Measurements from ENCODE around the gene GFPT1.

The GFPT1 gene

DNA sequence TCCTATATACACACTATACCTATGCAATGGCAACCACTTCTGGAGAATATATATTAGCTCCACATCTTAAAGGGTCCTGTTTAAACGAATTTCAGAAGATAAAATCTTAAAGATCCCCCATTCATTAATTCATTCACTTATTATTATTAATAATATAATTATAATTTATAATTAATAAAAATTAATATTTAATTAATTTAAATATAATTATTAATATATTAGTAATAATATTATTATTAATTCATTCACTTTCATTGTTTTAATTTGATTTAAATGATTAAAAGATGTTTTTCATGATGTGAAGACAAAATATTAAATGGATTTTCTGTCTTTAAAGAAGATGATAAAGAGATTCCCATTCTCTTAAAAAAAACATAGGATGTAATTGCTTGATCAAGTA, 29.1 kb upstream of the GFPT1 start:
- Histone ChIP-seq H3K36me3 (ENCODE audit: insufficient read depth, low read length) (peaks cover 21% of the 10 kb centered on the region; the same call in 1 of the 2 replicates), H3K27ac (no peak overlapping the region), H3K4me3 (no peak overlapping the region), H3K9ac (ENCODE audit: insufficient read length) (no peak overlapping the region), H3K9me3 (ENCODE audit: low read depth, low read length) (no peaks in the 10 kb centered on the region)
- TF ChIP-seq EZH2 (IDR thresholded peaks at IDR 0.05), result no peak
- TF ChIP-seq FOXP2 (optimal IDR thresholded peaks at IDR 0.05; ENCODE audit: control extremely low read depth, extremely low read length, insufficient read depth), result no peak
- no peak for TF ChIP-seq POLR2AphosphoS5 (IDR thresholded peaks at IDR 0.05; ENCODE audit: borderline replicate concordance, low read depth, low read length)
- no peak for DNase-seq (ENCODE audit: low read depth, low spot score)

GRCh38 chr2:69411120-69411519, 24.1 kb upstream of the GFPT1 start:
- Histone ChIP-seq H3K4me3 (no peak overlapping the region), H3K9me3 (ENCODE audit: low read depth, low read length) (no peaks in the 10 kb centered on the region), H3K36me3 (ENCODE audit: insufficient read depth, low read length) (peaks cover 10% of the 10 kb centered on the region; the same call in 1 of the 2 replicates), H3K27ac (no peak overlapping the region), H3K9ac (ENCODE audit: insufficient read length) (no peak overlapping the region)
- TF ChIP-seq EZH2 (IDR thresholded peaks at IDR 0.05) (no peak), POLR2AphosphoS5 (IDR thresholded peaks at IDR 0.05; ENCODE audit: borderline replicate concordance, low read depth, low read length) (no peak), FOXP2 (optimal IDR thresholded peaks at IDR 0.05; ENCODE audit: control extremely low read depth, extremely low read length, insufficient read depth) (no peak)
- no peak for DNase-seq (ENCODE audit: low read depth, low spot score)

- H3K9ac ChIP-seq (ENCODE audit: insufficient read length), result no peak overlapping the region
- TF ChIP-seq EZH2 (IDR thresholded peaks at IDR 0.05) (no peak), POLR2AphosphoS5 (IDR thresholded peaks at IDR 0.05; ENCODE audit: borderline replicate concordance, low read depth, low read length) (no peak)
- peaks cover 32% of the 10 kb centered on the region for H3K36me3 ChIP-seq (ENCODE audit: insufficient read depth, low read length)
- H3K4me3 ChIP-seq, result no peak overlapping the region
- no peaks in the 10 kb centered on the region; the same call in 1 of the 2 replicates for H3K9me3 ChIP-seq (ENCODE audit: low read depth, low read length)
- H3K27ac ChIP-seq, result no peak overlapping the region
- DNase-seq (ENCODE audit: low read depth, low spot score), result no peak
Observed at GRCh38 chr2:69405306-69405705, 18.3 kb upstream of the GFPT1 start.

- TF ChIP-seq FOXP2 (optimal IDR thresholded peaks at IDR 0.05; ENCODE audit: control extremely low read depth, extremely low read length, insufficient read depth) (no peak), EZH2 (IDR thresholded peaks at IDR 0.05) (no peak), POLR2AphosphoS5 (IDR thresholded peaks at IDR 0.05; ENCODE audit: borderline replicate concordance, low read depth, low read length) (no peak)
- no peak overlapping the region for H3K27ac ChIP-seq
- no peak for DNase-seq (ENCODE audit: low read depth, low spot score)
- peaks cover 34% of the 10 kb centered on the region for H3K36me3 ChIP-seq (ENCODE audit: insufficient read depth, low read length)
- no peak overlapping the region for H3K4me3 ChIP-seq
- H3K9me3 ChIP-seq (ENCODE audit: low read depth, low read length), result no peaks in the 10 kb centered on the region; the same call in 1 of the 2 replicates
- no peak overlapping the region for H3K9ac ChIP-seq (ENCODE audit: insufficient read length)
Observed at GRCh38 chr2:69400121-69400520, 13.1 kb upstream of the GFPT1 start.

GRCh38 chr2:69397234-69397633, 10.2 kb upstream of the GFPT1 start:
- Histone ChIP-seq H3K27ac (no peak overlapping the region), H3K4me3 (no peak overlapping the region), H3K9me3 (ENCODE audit: low read depth, low read length) (no peaks in the 10 kb centered on the region), H3K9ac (ENCODE audit: insufficient read length) (no peak overlapping the region), H3K36me3 (ENCODE audit: insufficient read depth, low read length) (peaks cover 18% of the 10 kb centered on the region)
- no peak for TF ChIP-seq POLR2AphosphoS5 (IDR thresholded peaks at IDR 0.05; ENCODE audit: borderline replicate concordance, low read depth, low read length)
- TF ChIP-seq EZH2 (IDR thresholded peaks at IDR 0.05), result no peak
- TF ChIP-seq FOXP2 (optimal IDR thresholded peaks at IDR 0.05; ENCODE audit: control extremely low read depth, extremely low read length, insufficient read depth), result no peak
- DNase-seq (ENCODE audit: low read depth, low spot score), result no peak

DNA sequence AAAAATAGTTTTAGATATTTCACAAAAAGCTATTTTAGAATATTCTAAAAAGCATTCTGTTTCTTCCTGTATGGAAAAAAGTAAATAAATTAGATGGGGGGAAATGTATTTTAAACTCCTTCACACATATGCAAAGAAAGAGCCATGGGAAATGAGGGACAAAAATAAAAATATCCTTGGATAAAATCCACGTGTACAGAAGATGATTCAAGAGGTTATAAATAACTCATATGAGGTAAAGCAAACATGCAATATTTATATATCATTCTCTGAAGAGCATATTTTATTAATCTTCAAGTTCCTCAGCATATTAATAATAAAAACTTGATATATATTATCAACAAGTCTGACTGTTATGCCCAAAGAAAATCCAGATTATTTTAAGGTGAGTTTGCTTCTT, 8.8 kb upstream of the GFPT1 start:
- DNase-seq (ENCODE audit: low read depth, low spot score), result no peak
- Histone ChIP-seq H3K36me3 (ENCODE audit: insufficient read depth, low read length) (peaks cover 14% of the 10 kb centered on the region), H3K9me3 (ENCODE audit: low read depth, low read length) (no peaks in the 10 kb centered on the region), H3K9ac (ENCODE audit: insufficient read length) (no peak overlapping the region), H3K27ac (no peak overlapping the region), H3K4me3 (no peak overlapping the region)
- TF ChIP-seq EZH2 (IDR thresholded peaks at IDR 0.05), result no peak

- TF ChIP-seq FOXP2 (optimal IDR thresholded peaks at IDR 0.05; ENCODE audit: control extremely low read depth, extremely low read length, insufficient read depth) (no peak), POLR2AphosphoS5 (IDR thresholded peaks at IDR 0.05; ENCODE audit: borderline replicate concordance, low read depth, low read length) (no peak), EZH2 (IDR thresholded peaks at IDR 0.05) (no peak)
- no peak for DNase-seq (ENCODE audit: low read depth, low spot score)
- Histone ChIP-seq H3K4me3 (no peak overlapping the region), H3K27ac (no peak overlapping the region), H3K9ac (ENCODE audit: insufficient read length) (no peak overlapping the region), H3K36me3 (ENCODE audit: insufficient read depth, low read length) (peaks cover 7% of the 10 kb centered on the region; the same call in 1 of the 2 replicates), H3K9me3 (ENCODE audit: low read depth, low read length) (no peaks in the 10 kb centered on the region)
Observed at GRCh38 chr2:69393963-69394362, 6.9 kb upstream of the GFPT1 start.

DNA sequence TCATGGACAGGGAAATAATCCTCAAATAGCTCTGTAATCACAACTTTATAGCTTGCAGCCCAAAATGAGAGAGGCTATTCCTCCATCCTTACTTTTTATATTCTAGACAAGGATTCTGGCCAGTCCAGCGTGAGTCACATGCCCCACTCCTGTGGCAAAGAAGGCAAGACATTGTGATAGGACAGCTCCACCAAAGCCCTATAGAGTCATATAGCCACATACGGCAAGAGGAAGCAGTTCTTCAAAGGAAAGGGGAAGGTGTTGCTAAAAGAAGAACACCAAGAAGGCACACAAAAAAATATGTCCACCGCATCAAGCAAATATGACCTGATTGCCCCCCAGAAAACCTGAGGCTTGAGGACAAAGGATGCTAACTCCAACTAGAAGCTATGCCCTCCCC, 3.4 kb upstream of the GFPT1 start:
- Histone ChIP-seq H3K4me3 (no peak overlapping the region), H3K9me3 (ENCODE audit: low read depth, low read length) (no peaks in the 10 kb centered on the region), H3K36me3 (ENCODE audit: insufficient read depth, low read length) (no peaks in the 10 kb centered on the region; the same call in 1 of the 2 replicates), H3K27ac (no peak overlapping the region), H3K9ac (ENCODE audit: insufficient read length) (no peak overlapping the region)
- DNase-seq (ENCODE audit: low read depth, low spot score), result no peak
- TF ChIP-seq FOXP2 (optimal IDR thresholded peaks at IDR 0.05; ENCODE audit: control extremely low read depth, extremely low read length, insufficient read depth) (no peak), POLR2AphosphoS5 (IDR thresholded peaks at IDR 0.05; ENCODE audit: borderline replicate concordance, low read depth, low read length) (no peak), EZH2 (IDR thresholded peaks at IDR 0.05) (no peak)

- Histone ChIP-seq H3K9me3 (ENCODE audit: low read depth, low read length) (no peaks in the 10 kb centered on the region), H3K4me3 (no peak overlapping the region), H3K27ac (no peak overlapping the region), H3K36me3 (ENCODE audit: insufficient read depth, low read length) (no peaks in the 10 kb centered on the region; the same call in 1 of the 2 replicates), H3K9ac (ENCODE audit: insufficient read length) (no peak overlapping the region)
- no peak for DNase-seq (ENCODE audit: low read depth, low spot score)
- TF ChIP-seq POLR2AphosphoS5 (IDR thresholded peaks at IDR 0.05; ENCODE audit: borderline replicate concordance, low read depth, low read length) (no peak), FOXP2 (optimal IDR thresholded peaks at IDR 0.05; ENCODE audit: control extremely low read depth, extremely low read length, insufficient read depth) (no peak), EZH2 (IDR thresholded peaks at IDR 0.05) (no peak)
Observed at GRCh38 chr2:69390001-69390400, 3.0 kb upstream of the GFPT1 start.
